ENCODE measurements around the gene PAMR1.

The PAMR1 gene

GRCh38 chr11:35500744-35501143, 24.7 kb downstream of the PAMR1 start:
- TF ChIP-seq TCF12 (IDR thresholded peaks at IDR 0.05; ENCODE audit: low read depth) (no peak), YY1 (IDR thresholded peaks at IDR 0.05; ENCODE audit: low read depth) (no peak), TEAD4 (IDR thresholded peaks at IDR 0.05) (no peak), TAF1 (IDR thresholded peaks at IDR 0.05; ENCODE audit: low read depth) (no peak), CREB1 (IDR thresholded peaks at IDR 0.05; ENCODE audit: low read depth) (no peak), EGR1 (IDR thresholded peaks at IDR 0.05) (no peak), USF1 (IDR thresholded peaks at IDR 0.05) (no peak), CEBPB (IDR thresholded peaks at IDR 0.05) (no peak), EP300 (IDR thresholded peaks at IDR 0.05; ENCODE audit: borderline replicate concordance) (no peak), RAD21 (IDR thresholded peaks at IDR 0.05; ENCODE audit: low read depth) (no peak), ZBTB7A (IDR thresholded peaks at IDR 0.05; ENCODE audit: low read depth) (no peak), NFIC (IDR thresholded peaks at IDR 0.05) (no peak), FOXM1 (IDR thresholded peaks at IDR 0.05; ENCODE audit: borderline replicate concordance, low read depth) (no peak)
- TF ChIP-seq, protein P1, sequence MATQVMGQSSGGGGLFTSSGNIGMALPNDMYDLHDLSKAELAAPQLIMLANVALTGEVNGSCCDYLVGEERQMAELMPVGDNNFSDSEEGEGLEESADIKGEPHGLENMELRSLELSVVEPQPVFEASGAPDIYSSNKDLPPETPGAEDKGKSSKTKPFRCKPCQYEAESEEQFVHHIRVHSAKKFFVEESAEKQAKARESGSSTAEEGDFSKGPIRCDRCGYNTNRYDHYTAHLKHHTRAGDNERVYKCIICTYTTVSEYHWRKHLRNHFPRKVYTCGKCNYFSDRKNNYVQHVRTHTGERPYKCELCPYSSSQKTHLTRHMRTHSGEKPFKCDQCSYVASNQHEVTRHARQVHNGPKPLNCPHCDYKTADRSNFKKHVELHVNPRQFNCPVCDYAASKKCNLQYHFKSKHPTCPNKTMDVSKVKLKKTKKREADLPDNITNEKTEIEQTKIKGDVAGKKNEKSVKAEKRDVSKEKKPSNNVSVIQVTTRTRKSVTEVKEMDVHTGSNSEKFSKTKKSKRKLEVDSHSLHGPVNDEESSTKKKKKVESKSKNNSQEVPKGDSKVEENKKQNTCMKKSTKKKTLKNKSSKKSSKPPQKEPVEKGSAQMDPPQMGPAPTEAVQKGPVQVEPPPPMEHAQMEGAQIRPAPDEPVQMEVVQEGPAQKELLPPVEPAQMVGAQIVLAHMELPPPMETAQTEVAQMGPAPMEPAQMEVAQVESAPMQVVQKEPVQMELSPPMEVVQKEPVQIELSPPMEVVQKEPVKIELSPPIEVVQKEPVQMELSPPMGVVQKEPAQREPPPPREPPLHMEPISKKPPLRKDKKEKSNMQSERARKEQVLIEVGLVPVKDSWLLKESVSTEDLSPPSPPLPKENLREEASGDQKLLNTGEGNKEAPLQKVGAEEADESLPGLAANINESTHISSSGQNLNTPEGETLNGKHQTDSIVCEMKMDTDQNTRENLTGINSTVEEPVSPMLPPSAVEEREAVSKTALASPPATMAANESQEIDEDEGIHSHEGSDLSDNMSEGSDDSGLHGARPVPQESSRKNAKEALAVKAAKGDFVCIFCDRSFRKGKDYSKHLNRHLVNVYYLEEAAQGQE (IDR thresholded peaks at IDR 0.05; ENCODE audit: low read depth): no peak
- TF ChIP-seq, protein P2, sequence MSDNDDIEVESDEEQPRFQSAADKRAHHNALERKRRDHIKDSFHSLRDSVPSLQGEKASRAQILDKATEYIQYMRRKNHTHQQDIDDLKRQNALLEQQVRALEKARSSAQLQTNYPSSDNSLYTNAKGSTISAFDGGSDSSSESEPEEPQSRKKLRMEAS (IDR thresholded peaks at IDR 0.05): no peak

DNA sequence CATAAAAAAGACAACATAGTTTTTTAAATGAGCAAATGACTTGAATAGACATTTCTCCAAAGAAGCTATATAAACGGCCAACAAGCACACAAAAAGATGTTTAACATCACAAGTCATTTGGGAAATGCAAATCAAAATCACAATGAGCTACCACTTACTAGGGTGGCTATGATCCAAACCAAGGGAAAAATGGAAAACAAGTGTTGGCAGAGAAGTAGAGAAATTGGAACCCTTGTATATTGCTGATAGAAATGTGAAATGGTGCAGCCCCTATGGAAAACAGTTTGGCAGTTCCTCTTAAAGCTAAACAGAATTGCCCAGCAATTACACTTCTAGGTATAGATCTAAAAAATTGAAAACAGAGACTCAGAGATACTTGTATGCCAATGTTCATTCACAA, 29.0 kb downstream of the PAMR1 start:
- no peak for TF ChIP-seq EP300 (IDR thresholded peaks at IDR 0.05; ENCODE audit: borderline replicate concordance)
- no peak for TF ChIP-seq CEBPB (IDR thresholded peaks at IDR 0.05)
- no peak for TF ChIP-seq ZBTB7A (IDR thresholded peaks at IDR 0.05; ENCODE audit: low read depth)
- no peak for TF ChIP-seq RAD21 (IDR thresholded peaks at IDR 0.05; ENCODE audit: low read depth)
- TF ChIP-seq, protein P2 (IDR thresholded peaks at IDR 0.05): no peak
- TF ChIP-seq EGR1 (IDR thresholded peaks at IDR 0.05): no peak
- no peak for TF ChIP-seq CREB1 (IDR thresholded peaks at IDR 0.05; ENCODE audit: low read depth)
- no peak for TF ChIP-seq TEAD4 (IDR thresholded peaks at IDR 0.05)
- TF ChIP-seq TCF12 (IDR thresholded peaks at IDR 0.05; ENCODE audit: low read depth): no peak
- no peak for TF ChIP-seq NFIC (IDR thresholded peaks at IDR 0.05)
- no peak for TF ChIP-seq FOXM1 (IDR thresholded peaks at IDR 0.05; ENCODE audit: borderline replicate concordance, low read depth)

GRCh38 chr11:35494957-35495490, 30.4 kb downstream of the PAMR1 start:
- TF ChIP-seq RAD21 (IDR thresholded peaks at IDR 0.05; ENCODE audit: low read depth): no peak
- TF ChIP-seq, protein P1 (IDR thresholded peaks at IDR 0.05; ENCODE audit: low read depth): no peak
- TF ChIP-seq TEAD4 (IDR thresholded peaks at IDR 0.05): no peak
- TF ChIP-seq FOXM1 (IDR thresholded peaks at IDR 0.05; ENCODE audit: borderline replicate concordance, low read depth): no peak
- no peak for TF ChIP-seq ZBTB7A (IDR thresholded peaks at IDR 0.05; ENCODE audit: low read depth)
- no peak for TF ChIP-seq TAF1 (IDR thresholded peaks at IDR 0.05; ENCODE audit: low read depth)
- TF ChIP-seq, protein P2 (IDR thresholded peaks at IDR 0.05): no peak
- TF ChIP-seq NFIC (IDR thresholded peaks at IDR 0.05): no peak

- no peak for TF ChIP-seq TEAD4 (IDR thresholded peaks at IDR 0.05)
- TF ChIP-seq FOXM1 (IDR thresholded peaks at IDR 0.05; ENCODE audit: borderline replicate concordance, low read depth): no peak
- TF ChIP-seq, protein P2 (IDR thresholded peaks at IDR 0.05): no peak
- TF ChIP-seq EGR1 (IDR thresholded peaks at IDR 0.05): no peak
- TF ChIP-seq EP300 (IDR thresholded peaks at IDR 0.05; ENCODE audit: borderline replicate concordance): no peak
- TF ChIP-seq USF1 (IDR thresholded peaks at IDR 0.05): no peak
- TF ChIP-seq RAD21 (IDR thresholded peaks at IDR 0.05; ENCODE audit: low read depth): no peak
- TF ChIP-seq NFIC (IDR thresholded peaks at IDR 0.05): no peak
- TF ChIP-seq TCF12 (IDR thresholded peaks at IDR 0.05; ENCODE audit: low read depth): no peak
- no peak for TF ChIP-seq CREB1 (IDR thresholded peaks at IDR 0.05; ENCODE audit: low read depth)
Observed at GRCh38 chr11:35491231-35491871, 34.1 kb downstream of the PAMR1 start.

DNA sequence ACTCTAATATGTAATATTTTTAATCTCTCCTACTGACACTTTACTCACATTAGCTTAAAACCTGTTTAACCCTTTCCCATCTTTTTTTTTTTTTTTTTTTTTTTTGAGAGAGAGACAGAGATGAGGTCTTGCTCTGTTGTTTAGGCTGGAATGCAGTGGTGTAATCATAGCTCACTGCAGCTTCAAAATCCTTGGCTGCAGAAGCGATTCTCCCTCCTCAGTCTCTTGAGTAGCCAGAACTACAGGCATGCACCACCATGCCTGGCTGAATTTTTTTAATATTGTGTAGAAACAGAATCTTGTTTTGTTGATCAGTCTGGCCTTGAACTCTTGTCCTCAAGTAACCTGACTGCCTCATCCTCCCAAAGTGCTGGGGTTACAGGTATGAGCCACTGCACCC, 37.3 kb downstream of the PAMR1 start:
- TF ChIP-seq TAF1 (IDR thresholded peaks at IDR 0.05; ENCODE audit: low read depth) (no peak), EGR1 (IDR thresholded peaks at IDR 0.05) (no peak), CREB1 (IDR thresholded peaks at IDR 0.05; ENCODE audit: low read depth) (no peak), FOXM1 (IDR thresholded peaks at IDR 0.05; ENCODE audit: borderline replicate concordance, low read depth) (no peak), EP300 (IDR thresholded peaks at IDR 0.05; ENCODE audit: borderline replicate concordance) (no peak), CEBPB (IDR thresholded peaks at IDR 0.05) (no peak), ZBTB7A (IDR thresholded peaks at IDR 0.05; ENCODE audit: low read depth) (no peak), YY1 (IDR thresholded peaks at IDR 0.05; ENCODE audit: low read depth) (no peak), NFIC (IDR thresholded peaks at IDR 0.05) (no peak)
- TF ChIP-seq, protein P1 (IDR thresholded peaks at IDR 0.05; ENCODE audit: low read depth): no peak
